GM12872 (cell line): ENCODE measurements around the gene URAD.

Experiments
- TF ChIP-seq, protein P1 (sequence below): IDR thresholded peaks from 3 replicates; pipeline ENCODE4 v1.5.1; 2011; ENCODE audit warnings: low read depth, mild to moderate bottlenecking, low read length, moderate library complexity; ENCODE audit not compliant: insufficient read depth

Gene URAD

DNA sequence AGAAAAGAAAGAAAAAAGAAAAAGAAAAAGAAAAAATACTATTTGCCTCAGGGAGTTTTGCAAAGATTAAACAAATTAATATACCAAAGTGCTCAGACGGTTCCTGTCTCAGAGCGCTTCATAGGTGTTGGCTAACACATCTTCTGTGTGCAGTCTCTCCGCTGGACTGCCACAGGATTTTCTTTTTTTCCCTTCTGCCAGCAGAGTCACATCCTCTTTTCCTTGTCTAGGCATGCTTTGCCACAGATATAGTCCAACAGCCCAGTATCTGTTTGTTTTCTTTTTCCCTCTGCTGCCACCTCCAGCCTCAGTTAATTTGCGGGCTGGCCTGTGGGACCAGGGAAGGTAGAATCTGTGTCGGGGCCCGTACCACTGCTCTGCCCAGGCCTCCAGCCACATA is 3.4 kb upstream of the URAD start:
- TF ChIP-seq, protein P1, sequence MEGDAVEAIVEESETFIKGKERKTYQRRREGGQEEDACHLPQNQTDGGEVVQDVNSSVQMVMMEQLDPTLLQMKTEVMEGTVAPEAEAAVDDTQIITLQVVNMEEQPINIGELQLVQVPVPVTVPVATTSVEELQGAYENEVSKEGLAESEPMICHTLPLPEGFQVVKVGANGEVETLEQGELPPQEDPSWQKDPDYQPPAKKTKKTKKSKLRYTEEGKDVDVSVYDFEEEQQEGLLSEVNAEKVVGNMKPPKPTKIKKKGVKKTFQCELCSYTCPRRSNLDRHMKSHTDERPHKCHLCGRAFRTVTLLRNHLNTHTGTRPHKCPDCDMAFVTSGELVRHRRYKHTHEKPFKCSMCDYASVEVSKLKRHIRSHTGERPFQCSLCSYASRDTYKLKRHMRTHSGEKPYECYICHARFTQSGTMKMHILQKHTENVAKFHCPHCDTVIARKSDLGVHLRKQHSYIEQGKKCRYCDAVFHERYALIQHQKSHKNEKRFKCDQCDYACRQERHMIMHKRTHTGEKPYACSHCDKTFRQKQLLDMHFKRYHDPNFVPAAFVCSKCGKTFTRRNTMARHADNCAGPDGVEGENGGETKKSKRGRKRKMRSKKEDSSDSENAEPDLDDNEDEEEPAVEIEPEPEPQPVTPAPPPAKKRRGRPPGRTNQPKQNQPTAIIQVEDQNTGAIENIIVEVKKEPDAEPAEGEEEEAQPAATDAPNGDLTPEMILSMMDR = no peak

DNA sequence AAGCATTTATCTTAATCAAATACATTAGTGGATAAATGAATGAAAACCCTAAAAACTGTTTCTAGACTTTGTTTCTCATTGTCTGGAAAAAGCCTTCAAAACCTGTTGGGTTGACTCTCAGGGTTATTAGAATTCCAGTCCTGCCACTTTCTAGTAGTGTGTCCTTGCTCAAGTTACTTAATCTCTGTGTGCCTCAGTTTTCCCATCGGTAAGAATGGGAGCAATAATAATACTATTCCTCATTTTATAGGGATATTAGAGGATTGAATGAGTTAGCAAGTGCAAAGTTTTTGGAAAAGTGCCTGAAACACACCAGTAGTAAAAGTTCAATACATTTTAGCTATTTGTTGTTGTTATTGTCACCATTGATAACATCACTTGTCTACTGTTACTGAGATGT is 2.9 kb downstream of the URAD start:
- TF ChIP-seq, protein P1 = no peak

DNA sequence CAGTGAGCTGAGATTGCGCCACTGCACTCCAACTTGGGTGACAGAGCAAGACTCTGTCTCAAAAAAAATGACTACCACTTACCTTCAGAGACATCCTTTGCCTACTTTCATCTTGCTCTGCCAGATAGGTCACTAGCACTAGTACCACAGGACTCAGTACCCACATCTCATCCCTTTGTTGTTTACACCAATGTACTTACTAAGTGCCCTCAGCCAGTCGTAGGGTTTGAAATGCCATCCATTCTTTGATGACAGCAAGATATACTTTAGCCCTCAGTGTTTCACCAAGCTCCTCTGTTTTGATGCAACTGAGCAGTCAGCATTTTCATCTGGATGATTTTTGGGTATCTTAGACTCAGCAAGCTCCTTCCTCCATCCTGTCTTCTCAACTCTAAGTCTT is 6.1 kb downstream of the URAD start:
- TF ChIP-seq, protein P1 = no peak

DNA sequence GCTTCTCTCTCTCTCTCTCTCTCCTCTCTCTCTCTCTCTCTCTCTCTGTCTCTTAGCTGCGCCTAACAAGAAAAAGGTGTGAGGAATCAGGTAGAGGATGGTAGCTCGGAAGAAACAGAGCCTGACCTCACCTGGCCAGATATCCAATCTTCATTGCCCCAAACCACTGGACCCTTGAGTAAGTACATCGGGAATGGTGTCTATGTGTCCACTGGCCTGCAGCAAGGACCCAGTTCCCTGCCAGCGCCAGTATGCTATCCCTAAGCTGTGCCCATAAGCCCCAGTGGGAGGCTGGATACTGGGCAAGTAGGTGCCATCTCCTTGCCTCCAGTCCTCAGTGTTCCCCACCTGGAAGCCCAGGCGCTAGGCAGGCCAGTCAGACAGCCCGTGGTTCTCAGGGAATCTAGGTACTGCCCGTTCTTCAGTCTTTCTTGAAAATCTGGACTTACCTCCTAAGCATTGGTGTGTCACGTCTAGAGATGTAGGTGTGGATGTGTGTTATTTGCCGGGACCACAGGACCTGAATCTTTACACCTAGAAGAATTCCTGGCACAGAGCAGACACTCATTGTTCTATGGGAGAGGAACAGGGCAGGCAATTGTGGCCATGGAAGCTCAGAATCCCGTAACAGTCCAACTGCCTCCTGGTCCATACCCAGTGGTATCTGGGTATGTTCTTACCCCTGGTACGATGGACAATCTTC is 7.3 kb downstream of the URAD start:
- TF ChIP-seq, protein P1 = no peak

DNA sequence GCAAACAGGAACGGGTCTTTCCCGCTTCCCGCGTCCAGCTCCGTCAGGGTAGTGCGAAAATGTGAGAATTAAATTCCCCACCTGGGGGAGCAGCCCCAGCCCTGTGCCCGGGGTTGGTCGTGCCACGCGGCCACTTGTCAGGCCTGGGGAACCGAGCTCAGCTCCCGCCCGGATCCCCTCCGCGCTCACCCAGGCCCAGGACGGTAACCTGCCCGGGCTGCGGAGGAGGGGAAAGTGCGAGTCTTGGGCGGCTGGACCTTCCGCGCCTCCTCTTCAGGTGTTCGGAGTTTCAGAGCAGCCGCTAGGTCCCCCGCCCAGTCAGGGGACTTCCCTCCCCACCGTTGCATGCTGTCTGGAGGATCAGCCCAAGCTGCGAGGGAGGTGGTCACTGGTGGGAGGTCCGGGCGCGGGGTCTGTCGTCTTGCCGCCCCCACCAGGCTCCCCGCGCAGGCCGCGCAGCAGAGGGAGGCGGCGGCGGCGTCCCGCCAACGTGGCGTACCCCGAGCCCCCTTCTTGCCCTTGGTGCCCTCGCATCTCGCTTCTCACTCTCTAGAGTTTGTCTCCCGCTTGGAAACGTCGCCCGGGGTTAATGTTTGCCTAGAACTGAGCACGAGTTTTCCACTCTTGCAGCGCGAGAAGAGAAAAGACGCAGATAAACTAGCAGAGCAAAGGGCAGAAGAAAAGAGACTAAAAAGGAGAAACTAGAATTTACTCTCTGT is 8.1 kb downstream of the URAD start:
- TF ChIP-seq, protein P1 = no peak

DNA sequence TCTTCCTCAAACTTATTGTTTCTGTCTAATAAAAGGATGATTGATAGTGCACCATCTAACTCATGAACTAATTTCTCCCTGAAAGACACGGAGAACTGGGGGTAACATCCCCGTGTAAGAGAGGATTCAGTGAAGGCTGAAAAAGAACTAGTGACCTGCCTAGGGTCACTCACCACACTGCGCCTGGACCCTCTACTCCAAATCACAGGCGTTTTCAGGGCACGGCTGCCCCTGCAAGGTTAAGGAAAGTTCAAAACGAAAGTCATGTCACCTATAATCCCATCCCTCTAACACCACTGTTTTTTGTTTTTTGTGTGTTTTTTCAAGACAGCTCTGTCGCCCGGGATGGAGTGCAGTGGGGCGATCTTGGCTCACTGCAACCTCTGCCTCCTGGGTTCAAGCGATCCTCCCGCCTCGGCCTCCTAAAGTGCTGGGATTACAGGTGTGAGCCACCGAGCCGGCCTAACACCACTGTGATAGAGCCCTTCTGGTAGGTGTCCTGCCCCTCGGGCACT is 8.7 kb downstream of the URAD start:
- TF ChIP-seq, protein P1 = no peak

DNA sequence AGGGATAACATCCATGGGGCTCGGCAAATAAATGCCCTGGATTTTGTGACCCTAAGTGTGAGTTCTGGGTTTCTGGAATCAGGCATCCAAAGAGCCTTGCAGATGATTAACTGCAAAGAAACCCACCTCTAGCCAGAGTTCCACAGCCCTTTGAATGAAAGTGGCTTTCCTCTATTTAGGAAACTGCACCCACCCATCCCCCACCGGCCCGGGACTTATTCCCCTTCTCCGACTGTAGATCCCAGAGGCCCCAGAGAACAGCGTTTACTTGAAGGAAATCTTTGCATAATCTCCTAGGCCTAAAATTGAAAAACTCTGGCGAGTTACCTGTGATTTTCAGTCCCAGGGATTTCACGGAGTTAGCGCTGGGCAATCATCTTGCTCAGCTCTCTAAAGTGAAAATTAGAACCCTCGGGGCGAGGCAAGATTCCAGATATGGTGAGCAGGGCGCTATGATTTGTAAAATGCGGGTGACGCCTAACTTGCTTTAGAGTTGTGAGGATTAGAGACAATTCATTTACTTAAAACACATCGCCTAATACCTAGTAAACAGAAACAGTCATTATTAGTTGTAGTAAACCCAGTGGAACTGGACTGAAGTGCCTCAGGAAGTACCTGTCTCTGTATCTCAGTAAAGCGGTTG is 9.4 kb downstream of the URAD start:
- TF ChIP-seq, protein P1 = no peak
